HG03442 (cell line): ENCODE measurements around the gene DPP6.
"Not testable (repeated sequence)": the region's sequence is repeated elsewhere in the genome, so short reads cannot be mapped to it uniquely, and the experiment has no call there.

ENCODE experiments used
- ATAC-seq: cut with Tn5 transposase; IDR thresholded peaks from one replicate; pipeline ENCODE4 v1.9.1; 2021; ENCODE audit warnings: mild to moderate bottlenecking, moderate library complexity; ENCODE audit not compliant: unreplicated experiment

The DPP6 gene

DNA sequence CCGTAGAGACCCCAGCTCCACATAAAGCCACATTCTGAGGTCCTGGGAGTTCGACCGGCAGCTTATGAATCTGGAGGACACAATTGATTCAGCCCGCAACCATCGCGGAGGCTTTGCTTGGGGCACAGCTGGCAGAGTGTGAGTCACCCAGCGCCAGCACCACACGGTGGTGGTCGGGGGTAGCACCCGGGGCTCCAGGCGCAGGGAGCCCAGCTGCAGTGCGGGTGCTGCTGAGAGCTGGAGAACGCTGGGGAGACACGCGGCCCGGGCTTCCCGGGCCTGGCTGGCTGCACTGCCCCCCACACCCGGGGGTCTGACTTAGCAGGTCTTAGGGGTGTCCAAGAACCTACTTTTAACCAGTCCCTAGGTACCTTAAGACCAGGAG, 862.8 kb downstream of the DPP6 start:
- no peak for ATAC-seq

- ATAC-seq = no peak
Measured at GRCh38 chr7:154915600-154915999, 863.4 kb downstream of the DPP6 start.

- ATAC-seq = no peak
Measured at GRCh38 chr7:154916381-154916780, 864.2 kb downstream of the DPP6 start.

GRCh38 chr7:154916856-154917807, 864.9 kb downstream of the DPP6 start:
- ATAC-seq = no peak

DNA sequence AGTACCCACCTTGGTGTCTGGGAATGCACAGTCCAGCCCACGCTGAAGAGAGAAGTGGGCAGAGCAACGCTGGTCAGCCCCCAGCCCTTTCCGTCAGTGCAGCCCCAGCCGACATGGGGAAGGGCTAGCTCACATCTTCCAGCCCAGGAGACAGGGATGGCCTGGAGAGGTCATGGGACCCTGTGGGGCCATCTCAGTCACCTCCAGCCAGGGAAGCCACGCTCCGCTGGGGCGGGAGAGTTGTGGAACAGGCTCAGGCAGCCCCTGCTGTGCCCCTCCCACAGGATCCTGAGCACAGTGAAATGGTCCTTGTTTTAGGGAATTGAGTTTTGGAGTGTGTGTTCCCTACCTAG, 865.6 kb downstream of the DPP6 start:
- ATAC-seq = no peak

DNA sequence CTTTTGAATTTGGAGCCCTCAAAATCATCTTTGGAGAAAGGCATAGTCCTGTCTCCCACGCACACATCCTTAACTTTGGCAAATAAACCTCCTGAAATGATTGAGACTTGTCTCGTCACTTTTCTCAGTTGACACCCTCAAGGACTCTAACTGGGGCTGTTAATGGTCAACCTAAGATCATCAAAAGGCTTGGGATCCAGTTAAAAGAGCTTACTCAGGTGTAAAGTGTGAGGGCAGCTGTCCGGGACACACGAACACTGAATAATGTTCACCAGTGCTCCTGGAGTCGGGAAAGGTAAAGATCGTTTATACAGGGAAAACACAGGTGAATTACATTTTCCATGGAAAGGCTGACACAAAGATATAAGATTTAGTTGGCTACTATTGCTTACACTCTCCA, 866.1 kb downstream of the DPP6 start:
- ATAC-seq = no peak

- ATAC-seq = no peak
Measured at GRCh38 chr7:154918741-154919140, 866.5 kb downstream of the DPP6 start.

GRCh38 chr7:154919344-154920225, 867.4 kb downstream of the DPP6 start:
- ATAC-seq = no peak

- not testable (repeated sequence) for ATAC-seq
Measured at GRCh38 chr7:154922472-154922871, 870.3 kb downstream of the DPP6 start.

DNA sequence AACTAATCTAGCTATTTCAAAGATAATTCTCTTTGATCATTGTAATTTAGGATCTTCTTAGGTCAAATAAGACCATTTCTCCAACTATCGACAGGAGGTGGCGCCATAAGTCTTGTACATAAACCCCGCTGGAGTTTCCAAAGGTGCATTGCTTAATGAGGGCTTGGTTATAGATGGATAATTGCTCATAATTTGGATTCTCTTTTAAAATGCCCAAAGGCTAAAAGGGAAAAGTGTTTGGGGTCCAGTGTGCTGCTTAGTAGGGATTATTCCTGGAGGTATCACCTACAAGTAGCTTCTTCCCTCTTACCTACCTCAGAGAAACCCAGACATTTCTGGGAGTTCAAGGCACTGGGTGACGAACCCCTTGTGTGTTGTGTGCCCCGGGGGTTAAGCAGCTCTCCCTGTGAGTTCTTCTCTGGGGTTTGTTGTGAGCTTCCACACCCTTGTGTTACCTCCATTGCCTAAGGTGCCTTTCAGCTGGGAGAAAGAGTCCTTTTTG, 875.5 kb downstream of the DPP6 start:
- ATAC-seq = peak; percentile 44

DNA sequence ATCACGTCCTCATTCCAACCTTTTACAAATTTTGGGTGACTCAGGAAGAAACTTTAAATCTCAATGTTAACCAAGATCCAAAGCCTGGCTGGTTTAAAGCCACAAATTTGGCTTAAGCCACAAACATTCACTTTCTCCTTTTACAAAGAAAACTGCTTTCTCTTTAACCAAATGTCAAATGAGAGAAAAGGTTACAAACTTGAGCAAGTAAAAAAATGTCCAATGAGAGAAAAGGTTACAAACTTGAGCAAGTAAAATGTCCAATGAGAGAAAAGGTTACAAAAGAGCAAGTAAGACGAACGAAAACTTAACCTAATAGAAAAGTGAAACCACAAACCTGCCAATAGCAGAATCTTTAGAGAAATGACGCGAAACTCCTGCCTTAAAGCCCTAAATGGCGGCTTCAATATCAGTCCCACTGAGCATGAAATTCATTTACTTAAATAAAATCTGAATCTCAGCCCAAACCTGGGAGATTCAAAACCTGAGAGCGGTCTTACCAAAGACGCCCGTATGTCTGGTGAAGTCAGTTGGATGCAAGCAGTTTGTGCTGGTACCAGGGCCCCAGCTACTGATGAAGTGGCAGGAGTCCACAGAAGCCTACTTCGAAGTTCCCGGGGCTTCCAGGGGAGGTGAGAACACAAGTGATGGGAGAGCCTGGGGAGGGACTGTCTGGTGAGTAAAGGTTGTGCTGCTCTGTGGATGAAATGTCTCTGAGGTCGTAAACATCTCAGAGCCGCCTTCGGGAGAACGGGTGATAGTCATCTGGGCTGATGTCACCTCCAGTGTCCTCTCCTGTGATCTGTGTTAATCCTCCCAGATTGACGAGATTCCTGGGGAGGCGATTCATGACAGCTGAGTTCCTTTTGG, 876.2 kb downstream of the DPP6 start:
- ATAC-seq = peak; percentile 86

GRCh38 chr7:154929006-154929726, 877.0 kb downstream of the DPP6 start:
- no peak for ATAC-seq

- no peak for ATAC-seq
Measured at GRCh38 chr7:154931906-154932305, 879.7 kb downstream of the DPP6 start.

- not testable (repeated sequence) for ATAC-seq
Measured at GRCh38 chr7:154934353-154934952, 882.3 kb downstream of the DPP6 start.

GRCh38 chr7:154937837-154938236, 885.6 kb downstream of the DPP6 start:
- no peak for ATAC-seq

DNA sequence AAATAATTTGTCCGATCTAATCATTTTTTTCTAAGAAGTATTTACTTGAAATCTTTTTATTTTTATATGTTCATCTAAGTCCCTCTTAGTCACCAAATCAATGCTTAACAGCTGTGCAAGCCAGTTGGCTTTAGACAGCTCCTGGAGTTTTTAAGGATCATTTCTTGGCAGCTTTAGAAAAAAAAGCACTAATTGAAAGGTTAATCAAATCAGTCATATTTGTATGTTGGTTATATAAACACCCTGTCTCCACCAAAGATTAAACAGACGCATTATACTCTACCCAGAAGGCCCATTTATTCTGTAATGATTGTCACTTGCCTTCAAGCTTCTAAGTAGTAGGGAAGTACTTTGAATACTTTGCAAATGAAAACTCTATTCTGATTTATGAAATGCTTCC, 890.5 kb downstream of the DPP6 start:
- no peak for ATAC-seq
